ENCODE data around the gene STARD4.

The STARD4 gene

GRCh38 chr5:111469293-111469896 is 42.9 kb downstream of the STARD4 start:
- DNase-seq = no peak

DNA sequence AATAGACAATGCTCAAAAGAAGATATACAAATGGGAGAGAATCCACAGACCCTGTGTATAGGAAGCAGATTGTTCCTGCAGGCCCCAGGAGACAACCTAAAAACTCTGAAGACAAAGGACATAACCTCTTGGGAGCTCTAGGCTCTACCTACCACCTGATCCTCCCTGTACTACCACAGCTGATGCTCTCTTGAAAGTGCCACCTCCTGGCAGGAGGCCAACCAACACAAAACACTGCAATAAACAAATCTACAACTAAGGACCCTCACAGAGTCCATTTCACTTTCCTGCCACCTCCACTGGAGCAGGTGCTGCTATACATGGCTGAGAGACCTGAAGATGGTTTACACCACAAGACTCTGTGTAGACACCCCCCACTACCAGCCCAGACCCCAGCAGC is 49.0 kb downstream of the STARD4 start:
- no peak for DNase-seq

DNA sequence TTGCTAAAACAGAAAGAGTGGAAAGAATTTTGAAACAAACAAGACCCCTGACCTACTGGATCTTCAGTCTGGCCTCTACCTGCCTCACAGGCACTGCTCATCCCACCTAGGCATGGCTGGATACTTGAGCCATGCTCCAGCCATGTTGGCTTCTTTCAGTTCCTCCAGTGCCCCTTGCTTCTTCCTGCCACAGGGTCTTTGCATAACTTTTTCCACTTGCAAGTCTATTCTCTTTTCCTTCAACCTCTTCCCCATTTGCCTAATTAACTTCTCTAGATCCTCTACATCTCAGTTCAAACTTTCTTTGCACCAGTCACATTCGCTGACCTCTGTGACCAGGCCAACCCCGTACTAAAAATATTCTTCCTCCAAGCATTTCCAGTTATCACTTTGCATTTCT is 50.4 kb downstream of the STARD4 start:
- no peak for DNase-seq

- no peak for DNase-seq
Measured at GRCh38 chr5:111461255-111461671, 51.1 kb downstream of the STARD4 start.

DNA sequence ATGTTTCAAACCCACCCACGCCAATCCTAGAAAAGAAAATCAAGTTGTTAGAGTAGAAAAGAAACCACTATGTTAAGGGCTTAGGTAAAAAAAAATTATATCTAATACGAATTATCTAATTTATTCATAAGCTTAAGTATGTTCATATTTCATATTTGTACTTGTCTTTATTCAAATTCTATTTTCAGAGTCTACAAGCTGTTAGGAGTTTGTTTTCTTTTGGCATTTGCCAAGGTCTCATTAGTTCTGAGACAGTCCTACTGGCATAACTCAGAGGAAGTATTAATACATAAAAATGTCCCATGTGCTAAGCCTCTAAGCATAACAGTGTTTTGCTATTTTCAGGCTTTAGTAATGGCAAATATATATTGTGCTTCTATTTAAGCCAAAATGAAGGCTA is 57.6 kb downstream of the STARD4 start:
- no peak for DNase-seq

GRCh38 chr5:111454198-111454622 is 58.1 kb downstream of the STARD4 start:
- no peak for DNase-seq

- no peak for DNase-seq
Measured at GRCh38 chr5:111453747-111454146, 58.6 kb downstream of the STARD4 start.

DNA sequence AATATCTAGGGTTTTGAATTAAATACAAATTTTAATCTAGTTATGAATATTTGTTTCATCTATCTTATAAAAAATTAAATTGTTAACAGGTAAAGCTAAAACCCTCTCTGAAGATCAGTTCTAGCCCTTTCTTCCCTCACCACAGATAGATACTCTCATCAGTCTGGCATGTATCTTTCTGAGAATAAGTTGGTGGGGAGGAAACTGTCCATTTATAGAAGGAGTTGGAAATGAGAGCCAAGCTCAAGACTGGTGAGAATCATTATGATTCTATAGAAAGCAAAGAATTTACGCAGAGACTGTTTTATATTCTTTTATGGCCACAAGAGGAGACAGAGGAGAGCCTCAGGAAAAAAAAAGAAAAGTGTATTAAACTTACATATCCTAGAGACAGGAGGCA is 59.0 kb downstream of the STARD4 start:
- DNase-seq = no peak

DNA sequence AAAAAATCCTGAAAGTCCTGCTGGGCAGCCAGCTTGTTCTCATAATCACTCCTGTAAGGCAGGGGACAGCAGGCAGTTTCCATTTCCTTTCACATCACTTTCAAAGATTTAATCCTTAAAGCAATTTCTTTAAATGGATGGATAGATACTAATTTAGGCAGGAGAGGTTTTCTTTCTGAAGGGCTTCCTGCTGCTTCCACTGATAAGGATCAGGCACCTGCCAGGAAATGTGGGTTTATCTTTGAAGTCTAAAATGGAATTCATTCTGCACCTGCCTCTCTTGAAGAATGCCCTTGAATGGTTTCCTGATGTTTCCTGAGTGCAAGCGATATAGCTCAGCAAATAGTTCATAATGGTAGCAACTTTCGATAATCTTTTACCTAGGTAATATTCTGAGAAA is 64.5 kb downstream of the STARD4 start:
- no peak for DNase-seq

- no peak for DNase-seq
Measured at GRCh38 chr5:111447099-111447498, 65.2 kb downstream of the STARD4 start.
